GM18499 (cell line): ENCODE measurements around the gene NCR2.
"Not testable (repeated sequence)": the region's sequence is repeated elsewhere in the genome, so short reads cannot be mapped to it uniquely, and the experiment has no call there.

Experiments used
- ATAC-seq: cut with Tn5 transposase; IDR thresholded peaks from one replicate; pipeline ENCODE4 v1.9.1; 2021; ENCODE audit warnings: moderate number of reproducible peaks; ENCODE audit not compliant: insufficient read depth, unreplicated experiment

The NCR2 gene, protein sequence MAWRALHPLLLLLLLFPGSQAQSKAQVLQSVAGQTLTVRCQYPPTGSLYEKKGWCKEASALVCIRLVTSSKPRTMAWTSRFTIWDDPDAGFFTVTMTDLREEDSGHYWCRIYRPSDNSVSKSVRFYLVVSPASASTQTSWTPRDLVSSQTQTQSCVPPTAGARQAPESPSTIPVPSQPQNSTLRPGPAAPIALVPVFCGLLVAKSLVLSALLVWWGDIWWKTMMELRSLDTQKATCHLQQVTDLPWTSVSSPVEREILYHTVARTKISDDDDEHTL

DNA sequence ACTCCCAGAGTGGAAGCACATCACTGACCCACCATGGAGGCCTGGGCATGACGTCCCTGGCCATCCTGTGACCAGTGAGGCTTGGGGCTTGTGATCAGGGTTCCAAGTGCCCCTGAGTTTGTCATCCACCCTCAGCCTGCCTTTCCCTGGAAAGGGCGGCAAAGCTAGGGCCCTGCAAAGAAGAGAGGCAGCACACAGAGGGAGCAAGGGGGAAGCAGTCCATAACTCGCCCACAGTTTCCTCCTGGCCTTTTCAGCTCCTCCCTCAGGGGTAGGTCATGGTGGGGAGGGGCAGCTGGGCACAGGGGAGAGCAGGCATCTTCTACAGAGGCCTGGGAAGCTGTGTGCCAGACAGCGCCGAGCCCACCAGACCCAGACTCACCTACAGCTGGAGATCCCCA, at the start of gene NCR2:
TSS of gene NCR2 (plus strand) at position 313 of the 400 bp plus-strand sequence. CDS start 269 bp downstream, outside the sequence.
- ATAC-seq, result no peak

DNA sequence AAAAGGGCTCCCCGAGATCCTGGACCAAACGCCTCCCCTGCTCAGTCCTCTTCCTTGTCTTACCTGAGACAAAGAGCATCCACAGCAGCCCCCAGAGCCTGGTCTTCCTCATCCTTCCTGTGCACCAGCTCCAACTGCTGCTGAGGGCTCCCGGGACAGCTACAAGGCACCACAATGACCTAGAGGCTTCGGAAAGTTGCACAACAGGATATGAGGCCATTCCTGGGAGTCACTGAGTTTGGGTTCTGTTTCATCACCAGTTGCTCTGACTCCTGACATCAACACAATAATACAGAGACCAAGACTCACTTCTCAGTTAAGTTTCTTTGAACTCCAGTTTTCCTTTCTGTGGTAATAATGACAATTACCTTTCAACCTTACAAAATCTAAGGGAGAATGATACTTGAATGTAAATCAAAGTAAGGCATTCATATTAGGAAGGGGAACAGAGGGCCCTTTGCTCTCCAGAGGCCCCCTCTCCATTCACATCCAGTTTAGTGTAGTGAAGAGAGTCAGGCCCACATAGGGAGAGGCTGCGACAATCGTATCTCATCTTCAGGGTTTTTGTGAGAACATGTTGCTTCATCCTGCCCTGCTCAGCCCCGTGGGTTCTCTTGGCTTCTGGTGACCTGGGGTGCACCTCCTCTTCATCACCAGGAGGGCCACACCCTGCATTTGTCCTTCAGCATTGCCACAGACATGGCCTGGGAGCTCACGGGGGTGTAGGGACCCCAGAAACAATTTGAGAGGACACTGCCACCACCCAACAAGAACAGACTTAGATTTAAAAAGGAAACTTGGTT, 48.7 kb upstream of the NCR2 start, which contains the start of gene TREM1:
TSS of gene TREM1 (minus strand) at position 139 of the 803 bp plus-strand sequence. CDS start at position 112, 27 bp downstream.
- no peak for ATAC-seq

DNA sequence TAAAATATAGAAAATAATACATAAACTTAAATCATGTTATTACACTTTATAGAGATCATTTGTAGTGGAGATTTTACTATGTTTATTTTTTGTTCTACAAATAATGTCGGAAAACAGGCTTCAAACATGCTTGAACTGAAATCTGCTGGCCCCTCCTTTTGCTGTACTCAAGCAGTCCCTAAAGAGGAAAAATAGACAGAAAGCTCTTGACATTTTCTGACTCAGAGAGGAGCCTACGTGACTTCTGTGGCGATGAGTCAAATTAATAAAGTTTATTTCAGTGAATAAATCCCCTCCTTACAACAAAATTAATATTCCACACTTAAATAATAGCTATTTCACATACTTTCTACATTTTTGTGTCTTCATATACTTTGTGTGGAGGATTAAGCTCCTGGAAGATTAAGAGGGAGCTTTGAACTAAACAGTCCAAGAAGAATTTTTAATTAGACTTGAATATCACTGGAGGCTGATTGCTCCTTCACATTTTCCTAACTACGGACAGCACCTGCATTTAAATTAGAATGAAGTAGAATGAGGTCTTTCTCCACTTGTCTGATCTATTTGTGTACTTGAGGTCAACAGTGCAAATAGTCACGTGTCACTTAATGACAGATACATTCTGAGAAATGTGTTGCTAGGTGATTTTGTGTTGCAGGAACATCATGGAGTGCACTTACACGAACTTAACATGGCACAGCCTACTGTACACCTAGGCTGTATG, 47.2 kb upstream of the NCR2 start:
- peak; percentile 76 for ATAC-seq

DNA sequence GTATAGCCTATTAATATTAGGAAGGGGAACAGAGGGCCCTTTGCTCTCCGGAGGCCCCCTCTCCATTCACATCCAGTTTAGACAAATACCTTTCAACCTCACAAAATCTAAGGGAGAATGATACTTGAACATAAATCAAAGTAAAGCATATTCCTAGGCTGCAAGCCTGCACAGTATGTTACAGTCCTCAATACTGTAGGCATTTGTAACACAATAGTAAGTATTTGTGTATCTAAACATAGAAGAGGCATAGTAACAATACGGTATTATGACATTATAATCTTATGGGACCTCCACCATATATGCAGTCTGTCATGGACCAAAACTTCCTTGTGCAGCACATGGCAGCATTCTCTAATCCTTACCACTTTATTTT, 46.7 kb upstream of the NCR2 start:
- ATAC-seq, result no peak

DNA sequence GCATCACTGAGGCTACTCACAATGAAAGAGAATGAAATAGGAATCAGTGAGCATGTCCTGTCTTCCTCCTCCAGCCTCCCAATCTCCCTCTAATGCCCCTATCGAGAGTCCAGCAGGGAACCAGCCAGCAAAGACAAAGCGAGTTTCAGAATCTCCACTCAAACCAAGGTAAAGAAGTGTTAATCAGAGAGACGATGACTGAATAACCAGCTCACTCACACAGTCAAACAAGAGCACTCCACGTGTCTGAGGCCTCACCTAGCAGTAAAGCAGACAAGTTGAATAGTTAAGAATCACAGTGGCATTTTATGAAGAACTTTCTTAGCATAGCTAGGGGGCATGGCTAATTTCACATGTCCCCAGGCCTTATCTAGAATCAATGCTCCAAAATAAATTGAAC, 45.6 kb upstream of the NCR2 start:
- ATAC-seq, result no peak

DNA sequence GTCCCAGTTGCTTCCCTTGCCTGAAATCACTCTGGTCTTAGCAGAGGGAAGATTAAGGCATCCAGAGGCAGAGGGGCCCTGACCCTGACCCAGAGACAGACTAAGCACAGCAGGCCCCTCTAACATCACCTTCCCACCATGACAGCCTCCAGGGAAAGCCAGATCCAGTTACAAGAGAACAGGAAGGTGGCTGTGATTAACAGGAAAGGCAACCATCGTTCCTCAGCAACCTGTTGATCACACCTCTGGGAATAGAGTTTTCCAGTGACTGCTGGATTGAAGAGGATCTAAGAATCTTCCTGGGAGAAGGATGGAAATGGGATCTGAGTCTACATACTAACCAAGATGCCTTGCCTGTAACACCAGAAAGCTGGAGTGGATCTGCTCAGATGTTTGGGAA, 43.7 kb upstream of the NCR2 start:
- ATAC-seq, result no peak

DNA sequence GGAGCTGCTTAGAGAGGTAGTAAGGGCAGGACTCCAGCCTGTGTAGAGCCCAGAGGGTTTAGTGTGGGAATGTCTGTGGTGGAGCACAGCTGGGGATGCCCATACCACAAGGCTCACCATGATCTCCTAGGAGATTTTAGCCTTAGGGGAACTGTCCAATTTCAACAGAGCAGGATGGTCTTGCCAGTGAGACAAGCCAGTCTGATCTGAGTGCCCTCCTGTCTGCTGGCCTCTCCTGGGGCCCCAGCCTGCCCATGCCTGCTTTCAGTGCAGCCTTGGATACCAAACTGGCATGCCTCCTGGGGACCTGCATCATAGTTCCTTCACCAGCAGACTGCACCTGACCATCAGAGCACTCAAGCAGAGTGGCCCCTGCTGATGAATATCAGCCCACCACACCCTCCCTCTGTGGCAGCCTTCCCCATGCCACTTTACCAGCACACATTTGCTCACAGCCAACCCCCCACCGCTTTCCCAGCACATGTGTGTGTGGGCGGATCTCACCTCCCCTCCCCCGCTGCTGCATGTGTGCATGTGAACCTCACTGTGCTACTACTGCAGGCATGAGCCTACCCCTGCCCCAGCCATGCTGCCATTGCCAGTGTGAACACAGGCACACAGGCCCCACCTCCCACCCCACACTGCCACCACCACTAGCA, 41.1 kb upstream of the NCR2 start:
- no peak for ATAC-seq

DNA sequence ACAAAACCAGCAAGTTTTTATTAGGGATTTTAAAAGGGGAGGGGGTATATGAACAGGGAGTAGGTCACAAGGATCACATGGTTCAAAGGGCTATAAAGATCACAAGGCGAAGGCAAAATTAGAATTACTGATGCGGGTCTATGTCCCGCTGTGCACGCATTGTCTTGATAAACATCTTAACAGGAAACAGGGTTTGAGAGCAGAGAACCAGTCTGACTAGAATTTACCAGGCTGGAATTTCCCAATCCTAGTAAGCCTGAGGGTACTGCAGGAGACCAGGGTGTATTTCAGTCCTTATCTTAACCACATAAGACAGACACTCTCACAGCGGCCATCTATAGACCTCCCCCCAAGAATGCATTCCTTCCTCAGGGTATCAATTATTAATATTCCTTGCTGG, 38.2 kb upstream of the NCR2 start:
- not testable (repeated sequence) for ATAC-seq

DNA sequence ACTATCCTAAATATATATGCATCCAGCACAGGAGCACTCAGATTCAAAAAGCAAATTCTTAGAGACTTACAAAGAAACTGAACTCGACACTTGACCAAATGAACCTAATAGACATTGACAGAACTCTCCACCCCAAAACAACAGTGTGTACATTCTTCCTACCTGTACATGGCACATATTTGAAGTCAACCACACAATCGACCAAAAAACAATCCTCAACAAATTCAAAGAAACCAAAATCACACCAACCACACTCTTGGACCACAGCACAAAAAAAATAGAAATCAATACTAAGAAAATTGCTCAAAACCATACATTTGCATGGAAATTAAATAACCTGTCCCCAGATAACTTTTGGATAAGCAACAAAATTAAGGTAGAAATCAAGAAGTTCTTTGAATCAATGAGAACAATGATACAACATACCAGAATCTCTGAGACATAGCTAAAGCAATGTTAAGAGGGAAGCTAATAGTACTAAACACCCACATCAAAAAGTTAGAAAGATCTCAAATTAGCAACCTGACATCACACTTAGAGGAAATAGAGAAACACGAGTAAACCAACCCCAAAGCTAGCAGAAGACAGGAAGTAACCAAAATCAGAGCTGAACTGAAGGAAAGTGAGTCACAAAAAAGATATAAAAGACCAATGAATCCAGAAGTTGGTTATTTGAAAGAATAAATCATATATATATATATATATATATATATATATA, 36.5 kb upstream of the NCR2 start:
- ATAC-seq, result no peak

DNA sequence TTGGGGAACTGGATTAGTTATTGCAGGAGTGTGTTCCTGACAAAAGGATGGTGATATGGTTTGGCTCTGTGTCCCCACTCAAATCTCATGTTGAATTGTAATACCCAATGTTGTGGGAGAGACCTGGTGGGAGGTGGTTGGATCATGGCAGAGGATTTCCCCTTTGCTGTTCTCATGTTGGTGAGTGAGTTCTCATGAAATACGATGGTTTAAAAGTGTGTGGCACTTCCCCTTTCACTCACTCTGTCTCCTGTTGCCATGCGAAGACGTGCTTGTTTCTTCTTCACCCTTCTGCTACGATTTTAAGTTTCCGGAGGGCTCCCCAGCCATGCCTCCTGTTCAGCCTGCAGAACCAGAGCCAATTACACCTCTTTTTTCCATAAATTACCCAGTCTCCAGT, 32.8 kb upstream of the NCR2 start:
- ATAC-seq, result no peak

DNA sequence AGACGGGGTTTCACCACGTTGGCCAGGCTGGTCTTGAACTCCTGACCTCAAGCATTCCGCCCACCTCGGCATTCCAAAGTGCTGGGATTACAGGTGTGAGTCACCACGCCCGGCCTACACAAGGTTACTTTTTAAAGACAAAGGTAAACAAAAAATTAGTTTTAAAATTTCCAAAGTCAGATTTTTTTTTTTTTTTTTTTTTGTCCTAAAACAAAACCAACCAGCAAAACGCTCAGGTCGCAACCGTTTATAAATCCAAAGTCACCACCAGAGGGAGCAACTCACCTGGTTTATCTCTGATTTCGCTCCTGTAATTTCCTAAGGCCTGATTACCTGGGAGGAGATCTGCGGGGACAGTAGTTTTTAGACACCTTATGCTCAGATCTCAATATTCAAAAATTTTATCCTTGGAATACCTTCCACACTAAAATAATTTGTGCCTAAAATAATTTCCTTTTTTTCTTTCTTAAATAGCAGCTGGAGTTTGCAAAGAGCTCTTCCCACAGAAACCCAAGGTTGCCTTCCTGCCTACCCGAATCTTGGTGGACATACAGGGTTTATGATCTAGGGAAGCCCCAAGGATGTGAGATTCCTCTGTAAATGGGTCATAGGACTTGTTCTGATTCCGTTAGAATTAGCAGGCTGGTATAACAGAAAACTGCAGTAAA, 29.1 kb upstream of the NCR2 start:
- no peak for ATAC-seq

DNA sequence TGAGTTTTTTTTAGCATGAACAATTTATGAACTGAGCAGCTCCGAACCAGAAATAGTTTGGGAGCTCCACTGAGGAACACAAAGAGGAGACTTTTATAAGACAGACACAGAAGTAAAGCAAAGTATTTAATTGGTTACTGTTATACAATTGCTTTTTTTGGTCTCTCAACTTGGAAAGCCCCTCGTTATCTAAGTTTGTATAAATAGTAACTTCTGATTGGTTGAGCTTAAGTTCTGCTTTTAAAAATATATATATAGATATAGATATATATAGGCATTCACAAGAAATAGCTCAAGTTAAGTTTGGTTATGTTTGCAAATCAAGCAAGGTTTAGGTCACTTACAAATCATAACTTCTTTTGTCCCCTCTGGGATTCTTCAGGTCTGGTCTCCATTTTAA, 20.2 kb upstream of the NCR2 start:
- no peak for ATAC-seq

DNA sequence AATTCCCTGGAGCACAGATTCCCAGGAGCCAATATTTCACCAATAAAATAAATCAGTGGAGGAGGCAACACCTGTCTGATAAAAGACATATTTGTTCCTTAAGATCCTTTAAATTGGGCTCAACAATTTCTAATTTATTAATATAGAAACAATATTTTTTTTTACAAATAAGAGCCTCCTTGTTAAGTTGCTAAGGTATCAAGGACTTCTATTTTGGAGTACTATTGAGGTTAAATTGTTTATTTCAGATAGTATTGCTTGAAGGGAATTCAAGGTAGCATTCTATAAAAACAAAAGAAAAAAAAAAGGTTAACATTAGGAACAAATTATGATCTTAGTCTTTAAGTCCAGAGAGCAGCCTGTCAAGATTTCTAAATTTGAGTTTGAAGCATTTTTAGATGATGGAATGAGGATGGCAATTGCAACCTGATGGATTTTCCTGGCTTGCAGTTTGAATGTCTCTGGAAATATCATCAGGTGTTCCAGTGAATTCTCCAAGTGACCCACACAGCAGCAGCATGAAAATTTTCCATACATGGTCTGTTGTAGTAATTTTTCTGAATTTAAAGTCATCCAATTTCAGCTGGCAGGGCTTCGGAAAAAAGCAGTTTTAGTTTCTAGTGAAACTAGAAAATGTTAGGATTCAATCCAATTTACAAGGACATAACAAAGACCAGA, 19.3 kb upstream of the NCR2 start:
- ATAC-seq, result no peak

DNA sequence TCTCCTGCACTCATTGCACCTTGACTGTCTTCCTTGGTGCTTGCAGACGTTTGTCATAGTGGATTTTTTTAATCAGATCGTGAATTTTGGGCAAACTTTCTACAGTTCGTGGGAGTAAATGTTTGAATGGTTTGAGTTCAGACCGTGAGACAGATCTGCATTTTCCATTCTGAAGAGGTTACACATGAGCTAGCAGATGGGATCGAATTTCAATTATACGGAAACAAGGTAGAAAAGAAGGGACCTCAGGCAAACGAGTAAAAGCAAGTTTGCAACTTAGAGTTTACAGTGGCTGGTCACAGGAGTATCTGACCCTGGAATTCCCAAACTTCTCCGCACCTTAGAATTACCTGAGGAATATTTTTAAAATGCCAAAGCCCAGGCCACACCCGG, 17.2 kb upstream of the NCR2 start:
- no peak for ATAC-seq

DNA sequence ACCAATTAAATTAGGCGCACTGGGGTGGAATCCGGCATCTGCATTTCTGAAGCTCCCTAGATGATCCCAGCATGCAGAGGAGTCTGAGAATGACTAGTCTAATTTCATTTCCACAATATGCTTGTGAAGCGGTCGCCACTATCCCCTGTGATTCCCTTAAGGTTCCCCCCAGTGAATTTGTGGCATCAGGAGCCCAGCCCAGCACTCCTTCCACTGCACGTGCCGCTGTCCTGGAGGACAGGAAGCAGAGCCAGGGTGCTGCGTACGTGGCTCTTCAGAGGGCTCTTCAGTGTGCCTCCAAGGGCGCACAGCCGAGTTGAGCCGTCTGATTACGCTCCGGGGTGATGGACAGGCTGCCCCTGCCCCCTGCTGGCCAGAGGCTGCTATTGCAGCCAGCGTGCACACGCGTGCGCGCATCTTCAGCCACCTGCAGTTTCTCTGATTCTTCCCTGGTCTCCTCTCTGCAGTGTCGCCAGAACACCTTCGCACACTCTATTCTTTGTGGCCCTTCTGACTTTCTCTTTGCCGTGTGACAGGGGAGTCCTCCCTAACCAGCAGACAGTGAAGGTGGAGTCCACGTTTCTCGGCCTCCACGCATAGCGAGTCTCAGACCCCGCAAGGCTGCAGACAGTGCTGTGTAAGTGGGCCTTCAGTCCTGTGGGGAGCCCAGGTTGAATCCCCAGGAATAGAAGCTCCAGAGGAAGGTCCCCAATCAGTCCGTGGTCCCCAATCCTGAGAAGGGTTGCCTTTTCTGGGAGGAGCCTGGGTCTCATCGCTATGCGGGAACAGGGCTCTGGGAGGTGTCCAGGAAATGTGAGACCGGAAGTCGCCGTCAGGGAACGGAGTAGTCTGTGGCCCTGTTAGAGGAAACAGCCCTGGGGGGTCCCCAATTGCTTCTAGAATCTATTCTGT, 16.5 kb upstream of the NCR2 start:
- ATAC-seq, result peak; percentile 68

DNA sequence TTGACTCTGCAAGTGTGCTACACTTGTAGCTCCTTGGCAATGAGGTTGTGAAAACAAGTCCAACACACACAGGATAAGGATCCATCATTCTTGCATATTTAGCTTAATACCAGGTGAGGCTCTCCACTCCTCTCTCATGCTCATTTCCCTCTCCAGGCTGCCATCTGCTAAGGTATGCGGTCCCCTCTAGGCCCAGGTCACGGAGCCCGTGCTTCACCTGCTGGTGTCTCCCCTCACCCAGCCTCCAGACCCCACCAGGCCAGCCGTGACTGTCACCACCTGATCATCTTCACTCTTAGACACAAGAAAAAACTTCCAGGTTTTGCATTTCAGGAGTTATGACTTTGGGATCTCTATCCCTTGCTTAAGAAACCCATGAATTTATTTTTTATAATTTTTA, 14.2 kb upstream of the NCR2 start:
- ATAC-seq, result no peak

DNA sequence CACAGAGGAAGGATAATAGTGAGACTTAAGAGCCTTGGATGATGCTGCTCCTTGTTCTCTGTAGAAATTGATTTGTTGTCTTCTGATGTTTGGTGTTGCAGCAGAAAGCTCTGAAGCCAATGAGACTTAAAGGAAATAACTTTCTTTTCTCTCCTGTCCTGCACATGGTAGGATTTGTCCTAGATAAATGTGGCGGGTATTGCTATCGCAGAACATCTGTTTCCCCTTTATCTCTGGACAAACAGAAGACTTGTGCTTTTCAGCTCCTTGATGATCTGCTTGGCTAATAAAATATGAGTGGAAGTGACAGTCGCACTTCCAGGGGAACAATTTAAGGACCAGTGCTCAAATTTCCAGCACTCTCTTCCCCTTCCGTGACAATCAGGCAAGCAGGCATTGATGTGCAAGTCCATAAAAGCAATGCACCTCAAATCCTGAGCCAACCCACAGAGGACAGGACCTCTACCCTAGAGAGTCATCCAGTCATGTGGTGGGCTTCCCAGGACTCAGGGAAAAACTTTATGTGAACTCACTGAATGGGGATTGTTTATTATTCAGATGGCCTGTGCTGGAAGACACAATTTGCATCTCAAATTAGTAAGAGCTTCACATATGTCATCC, 9.9 kb upstream of the NCR2 start:
- no peak for ATAC-seq

DNA sequence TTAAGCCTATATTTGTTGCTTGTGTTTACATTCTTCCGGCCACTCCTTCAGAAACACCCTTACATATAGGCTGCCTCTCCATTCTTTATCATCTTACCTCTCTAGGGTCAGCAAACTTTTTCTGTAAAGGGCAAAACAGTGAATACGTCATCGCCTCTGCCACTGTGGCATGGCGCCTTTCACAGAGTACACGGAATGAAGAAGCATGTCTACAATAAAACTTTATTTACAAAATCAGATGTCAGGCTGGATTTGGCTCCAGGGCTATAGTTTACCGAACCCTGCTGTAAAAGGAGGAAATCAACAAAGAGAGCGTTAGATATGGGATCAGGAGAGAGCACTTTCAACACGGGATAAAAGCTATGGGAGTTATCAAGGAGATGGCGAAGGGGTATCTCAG, 9.3 kb upstream of the NCR2 start:
- no peak for ATAC-seq
